Calu3 (cell line): ENCODE results near the gene PRR14. TPM values are rescaled to one million over a fixed set of nuclear protein-coding genes. Genes with fewer than 3 reads are reported as not detected.

ENCODE experiments used
- BruUV-seq: library from RNA; stranded (reverse); fragments of 400-500 nt; replicated peaks from 2 replicates; lab custom pipeline; 2021; lab: Mats Ljungman, UMichigan
- CTCF ChIA-PET: fragments of 300-600 bp; sonication (Branson Sonifier 250); formaldehyde crosslinking; loops from one replicate; lab custom pipeline; 2022; ENCODE audit warnings: antibody characterized with exemption; lab: Charles Lee
- DNase-seq: peaks from one replicate; pipeline ENCODE4 v3.0.0; 2022
- H3K27ac Mint-ChIP-seq: one replicate; pipeline ENCODE4 v1.8.0; 2022; ENCODE audit warnings: mixed read lengths; ENCODE audit not compliant: unreplicated experiment
- H3K27me3 Mint-ChIP-seq: one replicate; pipeline ENCODE4 v1.8.0; 2022; ENCODE audit warnings: mixed read lengths; ENCODE audit not compliant: unreplicated experiment
- H3K36me3 Mint-ChIP-seq: one replicate; pipeline ENCODE4 v1.8.0; 2022; ENCODE audit warnings: mild to moderate bottlenecking, moderate library complexity, mixed read lengths; ENCODE audit not compliant: insufficient read depth, unreplicated experiment
- H3K4me1 Mint-ChIP-seq: one replicate; pipeline ENCODE4 v1.8.0; 2022; ENCODE audit warnings: mild to moderate bottlenecking, low read depth, mixed read lengths; ENCODE audit not compliant: unreplicated experiment
- H3K4me3 Mint-ChIP-seq: one replicate; pipeline ENCODE4 v1.8.0; 2022; ENCODE audit warnings: mild to moderate bottlenecking, low read depth, moderate library complexity, mixed read lengths; ENCODE audit not compliant: unreplicated experiment
- H3K9me3 Mint-ChIP-seq: one replicate; pipeline ENCODE4 v1.8.0; 2022; ENCODE audit warnings: low read depth, mixed read lengths; ENCODE audit not compliant: unreplicated experiment
- CTCF ChIP-seq: fragments of 200-600 bp; IDR thresholded peaks from one replicate; pipeline ENCODE4 v1.8.0; 2022; ENCODE audit warnings: antibody characterized with exemption; ENCODE audit not compliant: unreplicated experiment
- intact Hi-C: fragments of 100-400 bp; cut with micrococcal nuclease; formaldehyde crosslinking; loops from one replicate; pipeline ENCODE4 v1.10.0; 2022; ENCODE audit not compliant: unreplicated experiment
- total RNA-seq: library from RNA; stranded (reverse); gene quantifications from 2 replicates; pipeline ENCODE4 v1.2.3, GENCODE V29; 2022

Gene PRR14
- total RNA-seq, 1 experiment from 2014 or later, result 47.4 TPM

- H3K27ac Mint-ChIP-seq, result peak overlapping the region; percentile 99
- no peaks in the 10 kb centered on the region for H3K9me3 Mint-ChIP-seq
- intact Hi-C loops, result loop anchor here (5.0 kb wide), 1 partner anchor 40 kb away; the partner anchor contains the start of gene FBRS
- no peak for TF ChIP-seq CTCF
- H3K4me3 Mint-ChIP-seq, result peak overlapping the region; percentile 96
- no peak for DNase-seq
- H3K36me3 Mint-ChIP-seq, result peaks cover 63% of the 10 kb centered on the region
- CTCF ChIA-PET, result interaction anchor here (0.8 to 1.2 kb wide), 2 partner anchors 47 to 302 kb away, joined by 3 read pairs; partner anchors contain the start of genes PRR14 and ZNF48
- BruUV-seq, result TSS peak; percentile 67
- H3K4me1 Mint-ChIP-seq, result peaks cover 33% of the 10 kb centered on the region
- peaks cover 7% of the 10 kb centered on the region for H3K27me3 Mint-ChIP-seq
Observed at GRCh38 chr16:30697264-30698138, 46.7 kb downstream of the PRR14 start.

GRCh38 chr16:30698139-30698815 is 47.5 kb downstream of the PRR14 start:
- Mint-ChIP-seq H3K36me3 (peaks cover 71% of the 10 kb centered on the region), H3K4me1 (peaks cover 33% of the 10 kb centered on the region), H3K27me3 (no peaks in the 10 kb centered on the region), H3K4me3 (peak overlapping the region; percentile 96), H3K27ac (peak overlapping the region; percentile 99), H3K9me3 (no peaks in the 10 kb centered on the region)
- no peak for TF ChIP-seq CTCF
- CTCF ChIA-PET, result no interaction called here
- no TSS peak for BruUV-seq
- intact Hi-C loops, result loop anchor here (5.0 kb wide), 1 partner anchor 41 kb away; the partner anchor contains the start of gene FBRS
- DNase-seq, result peak; percentile 99

GRCh38 chr16:30698816-30699614 is 48.3 kb downstream of the PRR14 start, which contains the start of gene SRCAP:
Gene SRCAP (plus strand): TSS chr16:30699171. CDS start chr16:30700825, 1,654 bp downstream.
- TF ChIP-seq CTCF, result no peak
- CTCF ChIA-PET, result interaction anchor here (0.6 kb wide), 1 partner anchor 303 kb away, joined by 3 read pairs; no protein-coding TSS in a partner anchor
- Mint-ChIP-seq H3K27me3 (no peaks in the 10 kb centered on the region), H3K9me3 (no peaks in the 10 kb centered on the region), H3K4me1 (peaks cover 26% of the 10 kb centered on the region), H3K4me3 (peak within 1 kb of the TSS; percentile 96), H3K27ac (peak within 1 kb of the TSS; percentile 99), H3K36me3 (peaks cover 78% of the 10 kb centered on the region)
- intact Hi-C loops, result loop anchor here (5.0 kb wide), 1 partner anchor 42 kb away; the partner anchor contains the start of gene FBRS
- BruUV-seq, result no TSS peak
- peak; percentile 93 for DNase-seq

- peaks cover 84% of the 10 kb centered on the region for H3K36me3 Mint-ChIP-seq
- no peaks in the 10 kb centered on the region for H3K27me3 Mint-ChIP-seq
- H3K4me3 Mint-ChIP-seq, result peak overlapping the region; percentile 96
- H3K4me1 Mint-ChIP-seq, result peaks cover 25% of the 10 kb centered on the region
- no peak for TF ChIP-seq CTCF
- CTCF ChIA-PET, result no interaction called here
- H3K27ac Mint-ChIP-seq, result peak overlapping the region; percentile 99
- DNase-seq, result peak; percentile 16
- TSS peak; percentile 40 for BruUV-seq
- no peaks in the 10 kb centered on the region for H3K9me3 Mint-ChIP-seq
- intact Hi-C loops, result loop anchor here (5.0 kb wide), 1 partner anchor 42 kb away; the partner anchor contains the start of gene FBRS
Observed at GRCh38 chr16:30699615-30700099, 48.9 kb downstream of the PRR14 start.
